Smooth muscle cell (in vitro differentiated cells): ENCODE measurements around the gene DBNDD2. TPM values are rescaled to one million over a fixed set of nuclear protein-coding genes. Genes with fewer than 3 reads are reported as not detected.

ENCODE experiments used
- DNase-seq: peaks from one replicate; lab custom pipeline; 2025; ENCODE audit not compliant: unreplicated experiment; lab: John Stamatoyannopoulos, UW
- H2AFZ ChIP-seq: fragments of 200-600 bp; sonication (generic); 2 replicates; pipeline ENCODE4 v1.6.0; 2016; ENCODE audit warnings: antibody characterized with exemption, low read depth, mild to moderate bottlenecking
- H3F3A ChIP-seq: fragments of 200-600 bp; sonication (generic); 2 replicates; pipeline ENCODE4 v1.6.0; 2017; ENCODE audit warnings: antibody characterized with exemption, low read depth
- H3K27ac ChIP-seq: fragments of 200-600 bp; sonication (generic); 2 replicates; pipeline ENCODE4 v1.5.1; 2016; ENCODE audit warnings: low read depth, mild to moderate bottlenecking
- H3K27me3 ChIP-seq: fragments of 200-600 bp; sonication (generic); 2 replicates; pipeline ENCODE4 v1.6.1; 2016; ENCODE audit warnings: low read depth, mild to moderate bottlenecking
- H3K36me3 ChIP-seq: fragments of 200-600 bp; sonication (generic); 2 replicates; pipeline ENCODE4 v1.5.1; 2016; ENCODE audit warnings: low read depth
- H3K4me1 ChIP-seq: fragments of 200-600 bp; sonication (generic); 2 replicates; pipeline ENCODE4 v1.5.1; 2016; ENCODE audit warnings: low read depth
- H3K4me2 ChIP-seq: fragments of 200-600 bp; sonication (generic); 2 replicates; pipeline ENCODE4 v1.6.0; 2016; ENCODE audit warnings: mild to moderate bottlenecking
- H3K4me3 ChIP-seq: fragments of 200-600 bp; sonication (generic); 2 replicates; pipeline ENCODE4 v1.5.1; 2016; ENCODE audit warnings: mild to moderate bottlenecking
- H3K79me2 ChIP-seq: fragments of 200-600 bp; sonication (generic); 2 replicates; pipeline ENCODE4 v1.6.0; 2016; ENCODE audit warnings: low read depth, mild to moderate bottlenecking
- H3K9ac ChIP-seq: fragments of 200-600 bp; sonication (generic); 2 replicates; pipeline ENCODE4 v1.6.0; 2016; ENCODE audit warnings: low read depth
- H3K9me3 ChIP-seq: fragments of 200-600 bp; sonication (generic); replicated peaks from 2 replicates; pipeline ENCODE4 v1.5.1; 2016; ENCODE audit warnings: low read depth
- H4K20me1 ChIP-seq: fragments of 200-600 bp; sonication (generic); 2 replicates; pipeline ENCODE4 v1.6.0; 2016; ENCODE audit warnings: low read depth
- WGBS: methylation state at CpG from one replicate; pipeline ENCODE4 v1.1.7; 2016; ENCODE audit warnings: low lambda C conversion rate; 5-methylcytosine and 5-hydroxymethylcytosine counted together
- polyA plus RNA-seq: library from polyadenylated mRNA; unstranded; fragments of >200 nt; fragmentation: Nextera tagmentation; extraction: Ambion mirVana; gene quantifications from 2 replicates; pipeline ENCODE4 v1.2.1, GENCODE V29; 2016
- total RNA-seq: library from RNA; depleted of rRNA; stranded (reverse); fragments of >200 nt; gene quantifications from 2 replicates; pipeline ENCODE4 v1.2.3, GENCODE V29; 2014
- TF ChIP-seq, protein P1 (sequence below): fragments of 200-600 bp; sonication (generic); IDR thresholded peaks from 2 replicates; pipeline ENCODE4 v1.5.1; 2017; ENCODE audit warnings: borderline replicate concordance, mild to moderate bottlenecking, antibody characterized with exemption; ENCODE audit not compliant: insufficient read depth, poor library complexity, severe bottlenecking

Gene DBNDD2
- total and polyA plus RNA-seq, 2 experiments from 2014 or later, result 2.9 to 6.4 TPM

DNA sequence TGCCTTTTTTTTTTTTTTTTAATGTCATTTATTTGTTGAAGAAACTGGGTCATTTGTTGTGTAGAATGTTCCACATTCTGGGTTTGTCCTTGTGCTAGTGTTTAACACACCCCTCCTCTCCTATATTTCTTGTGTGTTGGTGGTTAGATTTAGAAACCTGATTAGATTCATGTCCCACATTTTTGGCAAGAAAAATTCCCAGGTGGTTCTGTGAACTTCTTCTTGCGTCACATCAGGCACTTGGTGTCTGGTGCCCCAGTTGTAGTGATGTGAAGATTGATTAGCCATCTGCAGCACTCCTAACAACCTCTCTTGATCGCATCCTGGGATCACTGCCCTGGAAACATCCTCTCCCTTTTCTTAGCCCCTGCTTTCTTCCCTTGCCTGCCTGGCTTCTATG, 15.6 kb downstream of the DBNDD2 start:
- WGBS, result 97% methylated on average over 2 of the region's 2 CpGs
- Histone ChIP-seq H4K20me1 (no peaks in the 10 kb centered on the region), H3K4me3 (no peak overlapping the region), H3K36me3 (peaks cover 11% of the 10 kb centered on the region), H3K4me2 (no peak overlapping the region), H3K27me3 (no peaks in the 10 kb centered on the region), H3K4me1 (no peaks in the 10 kb centered on the region), H3K9ac (no peak overlapping the region), H3F3A (no peaks in the 10 kb centered on the region), H2AFZ (no peak overlapping the region), H3K9me3 (no peaks in the 10 kb centered on the region), H3K27ac (no peak overlapping the region), H3K79me2 (no peaks in the 10 kb centered on the region)
- DNase-seq, result no peak
- TF ChIP-seq, protein P1, sequence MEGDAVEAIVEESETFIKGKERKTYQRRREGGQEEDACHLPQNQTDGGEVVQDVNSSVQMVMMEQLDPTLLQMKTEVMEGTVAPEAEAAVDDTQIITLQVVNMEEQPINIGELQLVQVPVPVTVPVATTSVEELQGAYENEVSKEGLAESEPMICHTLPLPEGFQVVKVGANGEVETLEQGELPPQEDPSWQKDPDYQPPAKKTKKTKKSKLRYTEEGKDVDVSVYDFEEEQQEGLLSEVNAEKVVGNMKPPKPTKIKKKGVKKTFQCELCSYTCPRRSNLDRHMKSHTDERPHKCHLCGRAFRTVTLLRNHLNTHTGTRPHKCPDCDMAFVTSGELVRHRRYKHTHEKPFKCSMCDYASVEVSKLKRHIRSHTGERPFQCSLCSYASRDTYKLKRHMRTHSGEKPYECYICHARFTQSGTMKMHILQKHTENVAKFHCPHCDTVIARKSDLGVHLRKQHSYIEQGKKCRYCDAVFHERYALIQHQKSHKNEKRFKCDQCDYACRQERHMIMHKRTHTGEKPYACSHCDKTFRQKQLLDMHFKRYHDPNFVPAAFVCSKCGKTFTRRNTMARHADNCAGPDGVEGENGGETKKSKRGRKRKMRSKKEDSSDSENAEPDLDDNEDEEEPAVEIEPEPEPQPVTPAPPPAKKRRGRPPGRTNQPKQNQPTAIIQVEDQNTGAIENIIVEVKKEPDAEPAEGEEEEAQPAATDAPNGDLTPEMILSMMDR, result no peak

DNA sequence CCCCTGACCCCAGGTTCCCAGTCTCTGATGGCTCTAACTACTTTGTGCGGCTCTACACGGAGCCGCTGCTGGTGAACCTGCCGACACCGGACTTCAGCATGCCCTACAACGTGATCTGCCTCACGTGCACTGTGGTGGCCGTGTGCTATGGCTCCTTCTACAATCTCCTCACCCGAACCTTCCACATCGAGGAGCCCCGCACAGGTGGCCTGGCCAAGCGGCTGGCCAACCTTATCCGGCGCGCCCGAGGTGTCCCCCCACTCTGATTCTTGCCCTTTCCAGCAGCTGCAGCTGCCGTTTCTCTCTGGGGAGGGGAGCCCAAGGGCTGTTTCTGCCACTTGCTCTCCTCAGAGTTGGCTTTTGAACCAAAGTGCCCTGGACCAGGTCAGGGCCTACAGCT, 17.5 kb downstream of the DBNDD2 start:
- Histone ChIP-seq H3F3A (no peaks in the 10 kb centered on the region), H3K9ac (no peak overlapping the region), H3K27me3 (no peaks in the 10 kb centered on the region), H3K4me1 (no peaks in the 10 kb centered on the region), H3K9me3 (no peaks in the 10 kb centered on the region), H3K4me3 (no peak overlapping the region), H3K79me2 (no peaks in the 10 kb centered on the region), H3K27ac (no peak overlapping the region), H4K20me1 (no peaks in the 10 kb centered on the region), H3K36me3 (peaks cover 11% of the 10 kb centered on the region), H3K4me2 (no peak overlapping the region), H2AFZ (no peak overlapping the region)
- TF ChIP-seq, protein P1, result no peak
- DNase-seq, result no peak
- 98% methylated on average over 17 of the region's 17 CpGs for WGBS

DNA sequence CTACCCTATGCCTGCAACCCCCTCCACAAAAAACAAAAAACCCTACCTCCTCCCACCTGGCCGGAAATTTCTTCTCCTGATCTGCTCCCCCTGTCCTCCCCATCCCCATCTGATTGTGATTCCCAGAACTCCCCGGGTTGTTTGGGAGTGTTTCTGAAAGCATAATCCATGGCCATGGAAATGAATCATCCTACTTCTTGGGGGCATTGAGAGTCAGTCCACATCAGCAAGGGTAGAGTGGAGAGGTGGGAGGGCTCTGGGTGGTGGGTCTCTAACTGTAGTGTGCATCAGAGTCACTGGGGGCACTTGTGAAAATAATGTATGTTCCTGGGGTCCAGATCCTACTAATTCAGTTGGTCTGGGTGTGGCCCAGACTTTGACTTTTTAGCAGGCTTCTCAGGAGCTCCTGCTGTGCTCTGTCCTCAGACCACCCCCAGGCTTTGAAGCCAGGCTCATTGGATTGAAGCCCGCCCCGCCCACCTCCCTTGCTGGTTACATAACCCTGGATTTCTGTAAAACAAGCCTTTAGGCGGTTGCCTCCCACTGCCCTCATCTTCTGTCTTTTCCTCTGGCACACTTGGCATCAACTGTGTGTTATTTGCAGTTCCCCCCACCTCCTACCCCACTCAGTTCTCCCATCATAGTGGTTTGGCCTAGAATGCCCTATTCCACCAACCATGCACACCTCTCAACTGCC, 18.4 kb downstream of the DBNDD2 start:
- Histone ChIP-seq H3F3A (no peaks in the 10 kb centered on the region), H3K4me2 (no peak overlapping the region), H3K27me3 (no peaks in the 10 kb centered on the region), H4K20me1 (no peaks in the 10 kb centered on the region), H3K79me2 (no peaks in the 10 kb centered on the region), H3K9me3 (no peaks in the 10 kb centered on the region), H3K36me3 (peaks cover 6% of the 10 kb centered on the region), H3K4me1 (no peaks in the 10 kb centered on the region), H3K27ac (no peak overlapping the region), H2AFZ (no peak overlapping the region), H3K9ac (no peak overlapping the region), H3K4me3 (no peak overlapping the region)
- TF ChIP-seq, protein P1, result no peak
- no peak for DNase-seq
- 95% methylated on average over 5 of the region's 5 CpGs for WGBS
